Cardiac fibroblast (primary cell): ENCODE results near the gene MICALL1.

Experiments used
- DNase-seq, 2 donors: peaks; one replicate each; pipeline versions ENCODE4 v3.0.0 to v3.0.0-alpha.2; 2010; ENCODE audit warnings: low read depth in 2 of 2
- H3K4me3 ChIP-seq, 2 donors: replicated peaks in 1 of 2; 1 replicate in 1 of 2; 2 replicates in 1 of 2; pipeline ENCODE4 v1.5.1; 2011; ENCODE audit warnings: low read depth in 2 of 2, low read length in 2 of 2, mild to moderate bottlenecking in 2 of 2, moderate library complexity in 1 of 2
- CTCF ChIP-seq: IDR thresholded peaks from one replicate; pipeline ENCODE4 v1.5.1; 2011; ENCODE audit warnings: low read depth, mild to moderate bottlenecking, low read length, inconsistent platforms

MICALL1 gene

GRCh38 chr22:37884420-37884819, 21.7 kb upstream of the MICALL1 start:
- TF ChIP-seq CTCF, result no peak
- no peak overlapping the region for H3K4me3 ChIP-seq
- no peak for DNase-seq

- H3K4me3 ChIP-seq, result no peak overlapping the region
- peak; percentile 89 to 96 for DNase-seq
- peak; percentile 68 for TF ChIP-seq CTCF
These were observed 18.3 kb upstream of the MICALL1 start for GRCh38 chr22:37887584-37888378.

GRCh38 chr22:37891926-37892325, 14.2 kb upstream of the MICALL1 start:
- no peak overlapping the region for H3K4me3 ChIP-seq
- no peak for DNase-seq
- no peak for TF ChIP-seq CTCF

GRCh38 chr22:37892566-37893335, 13.3 kb upstream of the MICALL1 start:
- peak in 1 of 2 donors; percentile 38 for DNase-seq
- no peak for TF ChIP-seq CTCF
- no peak overlapping the region for H3K4me3 ChIP-seq

- H3K4me3 ChIP-seq, result no peak overlapping the region
- DNase-seq, result no peak
These were observed 12.5 kb upstream of the MICALL1 start for GRCh38 chr22:37893583-37893983.

GRCh38 chr22:37894939-37895670, 11.0 kb upstream of the MICALL1 start:
- TF ChIP-seq CTCF, result no peak
- no peak overlapping the region for H3K4me3 ChIP-seq
- no peak for DNase-seq

More at GRCh38 chr22:37893583-37893983, 12.5 kb upstream of the MICALL1 start:
- no peak for TF ChIP-seq CTCF
